Body of pancreas (tissue), 4 donors: Measurements from ENCODE around the gene CD86.
"Not testable (repeated sequence)": the region's sequence is repeated elsewhere in the genome, so short reads cannot be mapped to it uniquely, and the experiment has no call there.

ENCODE experiments used
- CTCF ChIP-seq, 7 experiments: fragments of 450-650 bp in 4 of 7; fragments of 200-600 bp in 3 of 7; sonication (generic) in 3 of 7; IDR thresholded peaks; one replicate each; pipeline ENCODE4 v1.5.1; 2016 to 2019; ENCODE audit warnings: antibody characterized with exemption in 7 of 7
- POLR2A ChIP-seq, 3 donors: fragments of 450-650 bp; IDR thresholded peaks; one replicate each; pipeline ENCODE4 v1.6.1; 2016; ENCODE audit warnings: antibody characterized with exemption in 3 of 3, mild to moderate bottlenecking in 2 of 3

- TF ChIP-seq CTCF, POLR2A (IDR thresholded peaks at IDR 0.05): not testable (repeated sequence)
Measured at GRCh38 chr3:122164983-122165382, 109.8 kb downstream of the CD86 start.
